ENCODE data around the gene DDX31. TPM values are rescaled to one million over a fixed set of nuclear protein-coding genes. Genes with fewer than 3 reads are reported as not detected.

The DDX31 gene
- total and polyA plus RNA-seq, 9 of the 15 experiments (the other 6 are each of a cell fraction or from before 2014, with no cell fraction given): 11.9 to 24.6 (median 22.2) TPM

DNA sequence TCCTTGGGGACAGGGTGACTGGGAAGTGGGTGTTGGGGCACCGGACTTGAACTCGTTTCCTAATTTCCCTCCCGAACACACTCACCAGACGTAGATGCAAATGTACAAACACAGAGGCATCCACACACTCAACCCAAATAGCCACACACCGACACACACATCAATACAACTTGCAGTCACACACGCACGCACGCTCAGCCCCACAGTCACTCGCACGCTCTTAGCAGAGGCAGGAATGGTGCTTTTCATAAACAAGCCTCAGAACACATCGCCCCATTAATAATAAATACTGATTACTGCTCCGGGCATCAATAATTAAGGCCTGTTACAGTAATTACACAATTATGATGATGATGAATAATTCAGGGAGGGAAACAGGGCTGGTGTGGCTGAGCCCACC is 81.7 kb downstream of the DDX31 start:
- no peak overlapping the region for H3K27ac ChIP-seq (ENCODE audit: extremely low read depth, low read depth, low read length)
- TF ChIP-seq ZNF316 (IDR thresholded peaks at IDR 0.05) (0 out of 2 replicates have a peak, but pooled peaks have one; percentile 3), FOXM1 (IDR thresholded peaks at IDR 0.05; ENCODE audit: low read depth) (no peak), FOXM1 (CRISPR knock-in tag; IDR thresholded peaks at IDR 0.05; ENCODE audit: low read depth) (no peak)
- in situ Hi-C loops (cut with MboI): no loop called here
- H2AFZ ChIP-seq (ENCODE audit: low read depth, low read length): no peak overlapping the region
- H3K9ac ChIP-seq (ENCODE audit: insufficient read depth in 1 of 2, low read depth in 2 of 2, low read length in 2 of 2): no peak overlapping the region
- ATAC-seq: no peak
- no peaks in the 10 kb centered on the region for H3K79me2 ChIP-seq (ENCODE audit: control insufficient read depth, insufficient read depth, low read length)
- no peak for FAIRE-seq
- no peaks in the 10 kb centered on the region for H3K36me3 ChIP-seq (ENCODE audit: control insufficient read depth, insufficient read depth, low read length)
- no peaks in the 10 kb centered on the region for H3K9me1 ChIP-seq (ENCODE audit: control insufficient read depth, insufficient read depth, low read length)
- POLR2A ChIA-PET: no interaction called here
- no TSS peak for BruUV-seq (replicated peaks)
- no peak overlapping the region for H3K4me2 ChIP-seq (ENCODE audit: insufficient read depth, low read length)
- peaks cover 0 to 5% of the 10 kb centered on the region in 2 experiments; a peak in 2 of 5 replicates for H3K4me1 ChIP-seq (replicated peaks in 1 of 2; ENCODE audit: control insufficient read depth in 2 of 2, insufficient read depth in 2 of 2, low read length in 2 of 2)
- 0 out of 2 replicates have a peak, but pooled peaks cover 4% of the 10 kb centered on the region for H4K20me1 ChIP-seq (replicated peaks; ENCODE audit: control insufficient read depth, insufficient read depth, low read length)
- H3K27me3 ChIP-seq (ENCODE audit: control insufficient read depth in 2 of 2, insufficient read depth in 2 of 2, low read length in 2 of 2): peaks cover 14 to 39% of the 10 kb centered on the region in 2 experiments; a peak in 4 of 5 replicates
- CTCF ChIA-PET (ENCODE audit: low intra/inter-chr PET ratio): no interaction called here
- no peak for DNase-seq (ENCODE audit: extremely low read depth in 1 of 4, low spot score in 3 of 4)
- intact Hi-C loops (cut with micrococcal nuclease): no loop called here
- H3K9me3 ChIP-seq (replicated peaks; ENCODE audit: control insufficient read depth, insufficient read depth, low read depth, low read length): no peaks in the 10 kb centered on the region
- WGBS (ENCODE audit: insufficient coverage, low coverage, missing lambda C conversion rate): 29% methylated on average over 10 of the region's 12 CpGs
- H3K4me3 ChIP-seq: no peak overlapping the region

DNA sequence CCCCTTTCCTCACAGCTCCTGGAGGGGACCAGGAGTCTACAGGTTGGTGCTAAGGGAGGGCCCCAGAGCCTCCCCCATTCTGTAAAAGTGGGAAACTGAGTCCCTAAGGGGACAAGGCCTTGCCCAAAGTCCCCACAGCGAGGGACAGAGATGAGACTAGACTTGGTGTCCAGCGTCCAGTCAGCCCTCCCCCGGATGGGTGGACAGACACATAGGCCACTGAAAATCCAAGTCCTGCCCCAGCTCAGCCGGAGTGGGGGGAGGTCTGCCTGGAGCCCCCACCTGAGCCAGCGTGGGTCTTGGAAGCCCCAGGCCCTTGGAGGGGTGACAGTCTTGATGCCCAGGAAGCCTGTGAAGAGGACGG is 82.2 kb downstream of the DDX31 start:
- FAIRE-seq: no peak
- ATAC-seq: no peak
- no peaks in the 10 kb centered on the region for H3K36me3 ChIP-seq (ENCODE audit: control insufficient read depth, insufficient read depth, low read length)
- no peaks in the 10 kb centered on the region for H3K9me3 ChIP-seq (replicated peaks; ENCODE audit: control insufficient read depth, insufficient read depth, low read depth, low read length)
- H4K20me1 ChIP-seq (replicated peaks; ENCODE audit: control insufficient read depth, insufficient read depth, low read length): 0 out of 2 replicates have a peak, but pooled peaks cover 2% of the 10 kb centered on the region
- intact Hi-C loops (cut with micrococcal nuclease): no loop called here
- H3K27me3 ChIP-seq (ENCODE audit: control insufficient read depth in 2 of 2, insufficient read depth in 2 of 2, low read length in 2 of 2): peaks cover 14 to 43% of the 10 kb centered on the region in 2 experiments; a peak in 4 of 5 replicates
- CTCF ChIA-PET (ENCODE audit: low intra/inter-chr PET ratio): no interaction called here
- H3K79me2 ChIP-seq (ENCODE audit: control insufficient read depth, insufficient read depth, low read length): no peaks in the 10 kb centered on the region
- TF ChIP-seq, protein P1, sequence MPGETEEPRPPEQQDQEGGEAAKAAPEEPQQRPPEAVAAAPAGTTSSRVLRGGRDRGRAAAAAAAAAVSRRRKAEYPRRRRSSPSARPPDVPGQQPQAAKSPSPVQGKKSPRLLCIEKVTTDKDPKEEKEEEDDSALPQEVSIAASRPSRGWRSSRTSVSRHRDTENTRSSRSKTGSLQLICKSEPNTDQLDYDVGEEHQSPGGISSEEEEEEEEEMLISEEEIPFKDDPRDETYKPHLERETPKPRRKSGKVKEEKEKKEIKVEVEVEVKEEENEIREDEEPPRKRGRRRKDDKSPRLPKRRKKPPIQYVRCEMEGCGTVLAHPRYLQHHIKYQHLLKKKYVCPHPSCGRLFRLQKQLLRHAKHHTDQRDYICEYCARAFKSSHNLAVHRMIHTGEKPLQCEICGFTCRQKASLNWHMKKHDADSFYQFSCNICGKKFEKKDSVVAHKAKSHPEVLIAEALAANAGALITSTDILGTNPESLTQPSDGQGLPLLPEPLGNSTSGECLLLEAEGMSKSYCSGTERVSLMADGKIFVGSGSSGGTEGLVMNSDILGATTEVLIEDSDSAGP (CRISPR knock-in tag; IDR thresholded peaks at IDR 0.05): no peak
- no peak for TF ChIP-seq ZNF347 (CRISPR knock-in tag; IDR thresholded peaks at IDR 0.05; ENCODE audit: low read depth)
- TF ChIP-seq RBM34 (IDR thresholded peaks at IDR 0.05; ENCODE audit: borderline replicate concordance, insufficient read depth, low read length): no peak
- TF ChIP-seq PBX2 (CRISPR knock-in tag; IDR thresholded peaks at IDR 0.05; ENCODE audit: low read depth): no peak
- no peak for TF ChIP-seq PBX2 (tag; conservative IDR thresholded peaks at IDR 0.05; ENCODE audit: low read depth)
- no peak for TF ChIP-seq NCOR1 (IDR thresholded peaks at IDR 0.05)
- no peak for TF ChIP-seq STAT5A (IDR thresholded peaks at IDR 0.05; ENCODE audit: borderline replicate concordance, low read length)
- H3K4me1 ChIP-seq (replicated peaks in 1 of 2; ENCODE audit: control insufficient read depth in 2 of 2, insufficient read depth in 2 of 2, low read length in 2 of 2): peaks cover 0 to 5% of the 10 kb centered on the region in 2 experiments; a peak in 2 of 5 replicates
- no peak overlapping the region for H3K27ac ChIP-seq (ENCODE audit: extremely low read depth, low read depth, low read length)
- H2AFZ ChIP-seq (ENCODE audit: low read depth, low read length): no peak overlapping the region
- WGBS (ENCODE audit: insufficient coverage, low coverage, missing lambda C conversion rate): 14% methylated on average over 6 of the region's 6 CpGs
- DNase-seq (ENCODE audit: extremely low read depth in 1 of 4, low spot score in 3 of 4): no peak
- no peaks in the 10 kb centered on the region for H3K9me1 ChIP-seq (ENCODE audit: control insufficient read depth, insufficient read depth, low read length)
- H3K4me2 ChIP-seq (ENCODE audit: insufficient read depth, low read length): no peak overlapping the region
- H3K4me3 ChIP-seq: no peak overlapping the region
- in situ Hi-C loops (cut with MboI): no loop called here
- H3K9ac ChIP-seq (ENCODE audit: insufficient read depth in 1 of 2, low read depth in 2 of 2, low read length in 2 of 2): no peak overlapping the region
- POLR2A ChIA-PET: no interaction called here
- no TSS peak for BruUV-seq (replicated peaks)
